IMR-90 (cell line): ENCODE results near the gene ELL3. TPM values are rescaled to one million over a fixed set of nuclear protein-coding genes. Genes with fewer than 3 reads are reported as not detected.

ENCODE experiments used
- ATAC-seq: fragments of 200-7000 bp; cut with Tn5 transposase; 2 replicates; pipeline ENCODE4 v1.9.1; 2020; ENCODE audit warnings: low read depth, mild to moderate bottlenecking, moderate library complexity
- BruUV-seq: library from RNA; stranded (reverse); fragments of 400-500 nt; replicated peaks from 2 replicates; lab custom pipeline; 2021; lab: Mats Ljungman, UMichigan
- CTCF ChIA-PET: fragments of 300-600 bp; formaldehyde crosslinking; extraction: SDS; loops from one replicate; lab custom pipeline; 2021; ENCODE audit warnings: antibody characterized with exemption; lab: Yijun Ruan, JAX
- POLR2A ChIA-PET: fragments of 300-600 bp; sonication (Branson Sonifier 250); formaldehyde crosslinking; loops from one replicate; lab custom pipeline; 2022; ENCODE audit warnings: antibody characterized with exemption; ENCODE audit not compliant: unreplicated experiment; lab: Charles Lee
- DNase-seq: peaks from one replicate; pipeline ENCODE4 v3.0.0; 2013
- H2AFZ ChIP-seq: replicated peaks from 2 replicates; pipeline ENCODE3; 2013; ENCODE audit warnings: low read length, mild to moderate bottlenecking; ENCODE audit not compliant: poor library complexity
- H2AK5ac ChIP-seq: 2 replicates; pipeline ENCODE4 v1.6.1; 2013; ENCODE audit warnings: low read depth, low read length, inconsistent platforms
- H2AK9ac ChIP-seq: replicated peaks from 2 replicates; pipeline ENCODE3; 2013; ENCODE audit warnings: mild to moderate bottlenecking, low read depth, low read length, moderate library complexity; ENCODE audit not compliant: poor library complexity
- H2BK120ac ChIP-seq: 2 replicates; pipeline ENCODE4 v1.6.1; 2013; ENCODE audit warnings: low read depth, low read length, inconsistent platforms
- H2BK15ac ChIP-seq: 3 replicates; pipeline ENCODE4 v1.6.1; 2013; ENCODE audit warnings: low read depth, low read length, inconsistent platforms
- H2BK20ac ChIP-seq: 2 replicates; pipeline ENCODE4 v1.6.1; 2013; ENCODE audit warnings: low read depth, mild to moderate bottlenecking, inconsistent platforms, low read length, moderate library complexity
- H2BK5ac ChIP-seq: 2 replicates; pipeline ENCODE4 v1.6.1; 2013; ENCODE audit warnings: mild to moderate bottlenecking, low read depth, low read length, inconsistent platforms; ENCODE audit not compliant: poor library complexity, severe bottlenecking
- H3K14ac ChIP-seq: replicated peaks from 2 replicates; pipeline ENCODE4 v1.6.1; 2013; ENCODE audit warnings: low read depth, low read length, inconsistent platforms
- H3K18ac ChIP-seq: 2 replicates; pipeline ENCODE4 v1.6.1; 2013; ENCODE audit warnings: low read depth, low read length, control low read depth
- H3K23ac ChIP-seq: 2 replicates; pipeline ENCODE4 v1.6.1; 2013; ENCODE audit warnings: low read depth, low read length, inconsistent platforms
- H3K27ac ChIP-seq: 2 replicates; pipeline ENCODE4 v1.5.1; 2013; ENCODE audit warnings: mild to moderate bottlenecking, control low read depth, low read length; ENCODE audit not compliant: insufficient read depth
- H3K27me3 ChIP-seq: 2 replicates; pipeline ENCODE4 v1.6.1; 2013; ENCODE audit warnings: low read length; ENCODE audit not compliant: control insufficient read depth, insufficient read depth
- H3K36me3 ChIP-seq: 2 replicates; pipeline ENCODE4 v1.6.1; 2013; ENCODE audit warnings: low read length, mixed read lengths; ENCODE audit not compliant: control insufficient read depth, insufficient read depth
- H3K4ac ChIP-seq: 2 replicates; pipeline ENCODE4 v1.6.1; 2013; ENCODE audit warnings: low read depth, low read length, inconsistent platforms
- H3K4me1 ChIP-seq: 2 replicates; pipeline ENCODE4 v1.6.1; 2013; ENCODE audit warnings: low read length, mixed read lengths; ENCODE audit not compliant: control insufficient read depth, insufficient read depth
- H3K4me2 ChIP-seq: 2 replicates; pipeline ENCODE4 v1.6.1; 2013; ENCODE audit warnings: low read depth, mild to moderate bottlenecking, control low read depth, low read length, moderate library complexity
- H3K4me3 ChIP-seq: 2 replicates; pipeline ENCODE4 v1.5.1; 2013; ENCODE audit warnings: low read depth, mild to moderate bottlenecking, control low read depth, low read length, moderate library complexity; ENCODE audit not compliant: insufficient read depth
- H3K56ac ChIP-seq: 2 replicates; pipeline ENCODE4 v1.6.1; 2013; ENCODE audit warnings: low read length, inconsistent platforms; ENCODE audit not compliant: insufficient read depth; ENCODE audit errors: extremely low read depth
- H3K79me1 ChIP-seq, 2 experiments: 2 replicates each; pipeline ENCODE4 v1.6.1; 2013; ENCODE audit warnings: low read length in 2 of 2, inconsistent platforms in 1 of 2, low read depth in 1 of 2
- H3K9ac ChIP-seq: 2 replicates; pipeline ENCODE4 v1.6.1; 2013; ENCODE audit warnings: low read depth, low read length, control low read depth
- H3K9me1 ChIP-seq: 2 replicates; pipeline ENCODE4 v1.6.1; 2013; ENCODE audit warnings: low read length, inconsistent platforms; ENCODE audit not compliant: insufficient read depth
- H3K9me3 ChIP-seq: 2 replicates; pipeline ENCODE4 v1.6.1; 2013; ENCODE audit warnings: low read length; ENCODE audit not compliant: control insufficient read depth, insufficient read depth
- H4K20me1 ChIP-seq: 2 replicates; pipeline ENCODE4 v1.6.1; 2013; ENCODE audit warnings: low read length, inconsistent platforms; ENCODE audit not compliant: insufficient read depth
- H4K5ac ChIP-seq: 2 replicates; pipeline ENCODE4 v1.6.1; 2013; ENCODE audit warnings: mild to moderate bottlenecking, low read depth, low read length, control low read depth
- H4K8ac ChIP-seq, 2 experiments: 2 replicates each; pipeline ENCODE4 v1.6.1; 2013; ENCODE audit warnings: low read depth in 2 of 2, low read length in 2 of 2, control low read depth in 1 of 2, inconsistent platforms in 1 of 2
- H4K91ac ChIP-seq: 2 replicates; pipeline ENCODE4 v1.6.1; 2013; ENCODE audit warnings: low read depth, low read length, inconsistent platforms; ENCODE audit not compliant: insufficient read depth
- CEBPB ChIP-seq: IDR thresholded peaks from 2 replicates; pipeline ENCODE4 v1.6.1; 2012; ENCODE audit warnings: low read depth, low read length, improper control_type of control experiment
- FOS ChIP-seq: fragments of 150-350 bp; IDR thresholded peaks from 2 replicates; pipeline ENCODE4 v1.6.1; 2016; ENCODE audit warnings: low read depth, low read length
- MAZ ChIP-seq: IDR thresholded peaks from 2 replicates; pipeline ENCODE4 v1.6.1; 2012; ENCODE audit warnings: low read depth, mild to moderate bottlenecking, low read length, improper control_type of control experiment, moderate library complexity, borderline replicate concordance
- POLR2A ChIP-seq: IDR thresholded peaks from 2 replicates; pipeline ENCODE4 v1.6.1; 2012; ENCODE audit warnings: mild to moderate bottlenecking, low read depth, low read length
- RFX5 ChIP-seq: IDR thresholded peaks from 2 replicates; pipeline ENCODE4 v1.8.0; 2012; ENCODE audit warnings: low read depth, mild to moderate bottlenecking, low read length, moderate library complexity
- WGBS, 2 experiments: methylation state at CpG; one replicate each; pipeline versions ENCODE4 v1.1.5 to v1.1.7; 2013; ENCODE audit warnings: missing lambda C conversion rate in 2 of 2; ENCODE audit not compliant: insufficient read length in 1 of 2; ENCODE audit errors: extremely low coverage in 2 of 2; 5-methylcytosine and 5-hydroxymethylcytosine counted together
- dilution Hi-C: fragments of 300-500 bp; cut with HindIII; formaldehyde crosslinking; loops from one replicate; pipeline ENCODE4 v1.14.3; 2018; ENCODE audit warnings: low sequenced_read_pairs; ENCODE audit not compliant: unreplicated experiment
- in situ Hi-C: fragments of 300-500 bp; cut with MboI; formaldehyde crosslinking; loops from 3 replicates; pipeline ENCODE4 v1.14.3; 2019; ENCODE audit warnings: low sequenced_read_pairs, inconsistent platforms, mixed read lengths
- intact Hi-C: fragments of 100-400 bp; cut with micrococcal nuclease; formaldehyde crosslinking; loops from 2 replicates; pipeline ENCODE4 v1.10.0; 2022
- polyA plus RNA-seq, 3 experiments: library from polyadenylated mRNA; depleted of rRNA; stranded (reverse); fragments of >200 nt; gene quantifications; 2 replicates each; pipeline ENCODE4 v1.2.3, GENCODE V29; 2012; ENCODE audit warnings: low replicate concordance in 1 of 3
- total RNA-seq: library from RNA; depleted of rRNA; stranded (reverse); fragments of >200 nt; gene quantifications from 2 replicates; pipeline ENCODE4 v1.2.3, GENCODE V29; 2012
- TF ChIP-seq, protein P1 (sequence below): fragments of 150-350 bp; IDR thresholded peaks from 2 replicates; pipeline ENCODE4 v1.6.1; 2017; ENCODE audit warnings: mild to moderate bottlenecking, antibody characterized with exemption, low read length, low read depth
- TF ChIP-seq, protein P2 (sequence below): conservative IDR thresholded peaks from 2 replicates; pipeline ENCODE4 v1.5.1; 2012; ENCODE audit warnings: mild to moderate bottlenecking, low read depth, low read length, improper control_type of control experiment

ELL3 gene
- total and polyA plus RNA-seq, 2 of the 4 experiments (the other 2 are of a cell fraction): 1.2 to 1.6 TPM

DNA sequence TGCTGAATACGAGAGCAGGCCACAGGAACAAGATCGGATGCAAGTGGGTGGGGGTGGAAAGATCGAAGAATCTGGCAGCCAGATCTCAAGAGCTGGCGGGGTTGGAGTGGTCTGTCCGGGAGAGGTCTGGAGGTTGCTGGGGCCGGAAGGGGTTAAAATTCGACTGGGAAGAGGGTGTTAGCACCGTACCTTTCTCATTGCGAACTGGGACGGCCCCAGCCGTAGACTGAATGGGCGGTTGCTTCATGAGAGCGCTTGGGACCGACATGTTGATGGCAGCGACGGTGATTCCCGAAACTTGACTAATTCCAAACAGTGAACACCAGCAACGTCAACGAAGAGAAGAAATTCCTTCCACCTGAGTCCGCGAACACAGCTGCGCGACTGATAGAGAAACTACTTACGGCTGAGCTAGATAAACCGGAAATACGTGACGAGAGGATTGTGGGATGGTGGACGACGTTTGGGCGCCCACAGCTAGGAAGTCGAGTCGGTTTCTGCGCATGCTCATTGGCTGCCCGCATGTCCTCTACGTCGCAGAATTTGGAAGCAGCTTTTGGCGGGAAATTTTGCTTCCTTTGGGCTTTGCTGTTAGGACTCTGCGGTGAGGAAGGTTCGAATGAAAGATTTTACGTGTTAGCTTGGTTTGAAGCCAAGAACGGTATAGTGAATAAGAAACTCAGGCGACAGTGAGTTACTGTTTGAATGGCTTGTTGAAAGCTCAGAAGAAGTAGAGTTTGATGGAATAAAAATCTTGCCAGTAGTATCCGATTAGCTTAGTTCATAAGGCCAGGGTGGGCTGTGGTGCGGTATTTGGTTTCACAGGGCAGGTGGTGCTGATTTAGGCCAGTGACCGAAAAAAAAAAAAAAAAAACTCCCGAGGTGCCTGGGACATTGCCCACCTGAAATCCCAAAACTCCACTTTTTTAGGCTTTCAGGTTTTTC lies 47.8 kb upstream of the ELL3 start, which contains the start of gene MFAP1 (continued):
- TF ChIP-seq, protein P1, sequence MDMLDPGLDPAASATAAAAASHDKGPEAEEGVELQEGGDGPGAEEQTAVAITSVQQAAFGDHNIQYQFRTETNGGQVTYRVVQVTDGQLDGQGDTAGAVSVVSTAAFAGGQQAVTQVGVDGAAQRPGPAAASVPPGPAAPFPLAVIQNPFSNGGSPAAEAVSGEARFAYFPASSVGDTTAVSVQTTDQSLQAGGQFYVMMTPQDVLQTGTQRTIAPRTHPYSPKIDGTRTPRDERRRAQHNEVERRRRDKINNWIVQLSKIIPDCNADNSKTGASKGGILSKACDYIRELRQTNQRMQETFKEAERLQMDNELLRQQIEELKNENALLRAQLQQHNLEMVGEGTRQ: peak; percentile 68; the same call in 1 of the 2 replicates

DNA sequence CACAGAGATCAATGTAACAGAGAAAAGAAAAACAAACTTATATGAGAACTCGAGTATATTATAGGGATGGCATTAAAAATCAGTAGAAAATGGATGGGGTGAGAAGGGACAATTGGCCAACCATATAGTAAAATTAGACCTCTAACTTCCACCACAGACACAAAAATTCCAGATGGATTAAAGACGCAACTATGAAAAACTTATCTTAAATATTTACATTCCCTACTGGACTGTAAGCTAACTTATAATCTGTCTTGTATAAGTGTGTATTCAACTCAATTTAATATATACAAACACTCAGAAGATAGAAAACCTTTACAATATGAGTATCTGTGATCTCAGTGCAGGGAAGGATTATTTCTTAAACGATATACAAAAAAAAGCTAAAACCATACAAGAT lies 44.7 kb upstream of the ELL3 start:
- Histone ChIP-seq H3K9me3 (no peaks in the 10 kb centered on the region), H2AFZ (no peak overlapping the region), H3K79me1 (peaks cover 35 to 60% of the 10 kb centered on the region in 2 experiments), H3K36me3 (peaks cover 9% of the 10 kb centered on the region), H4K91ac (no peak overlapping the region), H2BK5ac (peak overlapping the region; percentile 77), H3K27ac (peak overlapping the region; percentile 71; the same call in 1 of the 2 replicates), H4K20me1 (peaks cover 22% of the 10 kb centered on the region), H4K8ac (peak overlapping the region in 1 of 2 experiments; percentile 44; a peak in 1 of 4 replicates), H3K56ac (peak overlapping the region; percentile 32; the same call in 1 of the 2 replicates), H3K9ac (no peak overlapping the region), H2BK15ac (no peak overlapping the region), H2AK9ac (no peak overlapping the region), H3K4me3 (no peak overlapping the region), H3K4me2 (peak overlapping the region; percentile 95), H2AK5ac (no peak overlapping the region), H3K27me3 (no peaks in the 10 kb centered on the region), H3K18ac (no peak overlapping the region), H3K23ac (no peak overlapping the region), H3K9me1 (peaks cover 8% of the 10 kb centered on the region; the same call in 1 of the 2 replicates), H2BK120ac (no peak overlapping the region; the same call in 1 of the 2 replicates), H3K14ac (no peak overlapping the region), H4K5ac (no peak overlapping the region), H3K4me1 (peaks cover 4% of the 10 kb centered on the region), H3K4ac (no peak overlapping the region), H2BK20ac (no peak overlapping the region)
- in situ Hi-C loops: no loop called here
- TF ChIP-seq RFX5 (no peak), MAZ (no peak), CEBPB (no peak), POLR2A (0 out of 2 replicates have a peak, but pooled peaks have one; percentile 17), FOS (peak; percentile 27; the same call in 1 of the 2 replicates)
- TF ChIP-seq, protein P2, sequence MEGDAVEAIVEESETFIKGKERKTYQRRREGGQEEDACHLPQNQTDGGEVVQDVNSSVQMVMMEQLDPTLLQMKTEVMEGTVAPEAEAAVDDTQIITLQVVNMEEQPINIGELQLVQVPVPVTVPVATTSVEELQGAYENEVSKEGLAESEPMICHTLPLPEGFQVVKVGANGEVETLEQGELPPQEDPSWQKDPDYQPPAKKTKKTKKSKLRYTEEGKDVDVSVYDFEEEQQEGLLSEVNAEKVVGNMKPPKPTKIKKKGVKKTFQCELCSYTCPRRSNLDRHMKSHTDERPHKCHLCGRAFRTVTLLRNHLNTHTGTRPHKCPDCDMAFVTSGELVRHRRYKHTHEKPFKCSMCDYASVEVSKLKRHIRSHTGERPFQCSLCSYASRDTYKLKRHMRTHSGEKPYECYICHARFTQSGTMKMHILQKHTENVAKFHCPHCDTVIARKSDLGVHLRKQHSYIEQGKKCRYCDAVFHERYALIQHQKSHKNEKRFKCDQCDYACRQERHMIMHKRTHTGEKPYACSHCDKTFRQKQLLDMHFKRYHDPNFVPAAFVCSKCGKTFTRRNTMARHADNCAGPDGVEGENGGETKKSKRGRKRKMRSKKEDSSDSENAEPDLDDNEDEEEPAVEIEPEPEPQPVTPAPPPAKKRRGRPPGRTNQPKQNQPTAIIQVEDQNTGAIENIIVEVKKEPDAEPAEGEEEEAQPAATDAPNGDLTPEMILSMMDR: no peak
- ATAC-seq (peak; percentile 55), DNase-seq (peak; percentile 80)
- no CpG with 5 or more reads among the region's 3 CpGs for WGBS, 2 experiments
- ChIA-PET POLR2A (interaction anchor here (0.6 to 0.7 kb wide), 3 partner anchors 12 to 469 kb away, joined by 3 to 18 read pairs (median 11); no protein-coding TSS in a partner anchor), CTCF (interaction anchor here (0.7 kb wide), 1 partner anchor 592 kb away, joined by 3 read pairs; no protein-coding TSS in a partner anchor)
- intact Hi-C loops: no loop called here
- BruUV-seq: no TSS peak
- dilution Hi-C loops: no loop called here
